ENCODE data around the gene PADI1.

DNA sequence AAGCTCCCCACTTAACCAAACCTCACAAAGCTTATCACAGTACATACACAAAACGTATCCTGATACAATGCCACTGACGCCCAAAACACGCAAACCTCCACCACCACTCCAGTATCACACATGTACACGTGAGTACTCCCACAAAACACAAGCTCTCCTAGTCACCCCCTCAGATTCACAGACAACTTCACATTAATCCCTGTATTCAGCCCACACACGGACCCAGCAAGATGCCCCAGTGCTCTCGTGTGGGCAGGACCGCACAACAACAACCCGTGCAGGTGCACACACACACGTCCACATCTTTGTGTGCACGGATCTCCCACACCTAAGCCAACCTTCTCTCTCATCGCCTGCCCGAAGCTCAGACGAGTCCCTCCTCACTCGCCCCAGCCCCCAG, 17.6 kb downstream of the PADI1 start:
- TF ChIP-seq, protein P1, sequence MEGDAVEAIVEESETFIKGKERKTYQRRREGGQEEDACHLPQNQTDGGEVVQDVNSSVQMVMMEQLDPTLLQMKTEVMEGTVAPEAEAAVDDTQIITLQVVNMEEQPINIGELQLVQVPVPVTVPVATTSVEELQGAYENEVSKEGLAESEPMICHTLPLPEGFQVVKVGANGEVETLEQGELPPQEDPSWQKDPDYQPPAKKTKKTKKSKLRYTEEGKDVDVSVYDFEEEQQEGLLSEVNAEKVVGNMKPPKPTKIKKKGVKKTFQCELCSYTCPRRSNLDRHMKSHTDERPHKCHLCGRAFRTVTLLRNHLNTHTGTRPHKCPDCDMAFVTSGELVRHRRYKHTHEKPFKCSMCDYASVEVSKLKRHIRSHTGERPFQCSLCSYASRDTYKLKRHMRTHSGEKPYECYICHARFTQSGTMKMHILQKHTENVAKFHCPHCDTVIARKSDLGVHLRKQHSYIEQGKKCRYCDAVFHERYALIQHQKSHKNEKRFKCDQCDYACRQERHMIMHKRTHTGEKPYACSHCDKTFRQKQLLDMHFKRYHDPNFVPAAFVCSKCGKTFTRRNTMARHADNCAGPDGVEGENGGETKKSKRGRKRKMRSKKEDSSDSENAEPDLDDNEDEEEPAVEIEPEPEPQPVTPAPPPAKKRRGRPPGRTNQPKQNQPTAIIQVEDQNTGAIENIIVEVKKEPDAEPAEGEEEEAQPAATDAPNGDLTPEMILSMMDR (conservative IDR thresholded peaks at IDR 0.05; ENCODE audit: low read length) = no peak
- TF ChIP-seq EZH2phosphoT487 (IDR thresholded peaks at IDR 0.05; ENCODE audit: borderline replicate concordance, low read depth, low read length) = no peak
